SHP77 (cell line): Measurements from ENCODE around the gene SIX4.
"Not testable (repeated sequence)": the region's sequence is repeated elsewhere in the genome, so short reads cannot be mapped to it uniquely, and the experiment has no call there.

Experiments used
- DNase-seq, 2 experiments: peaks; one replicate each; lab custom pipeline; 2025; lab: John Stamatoyannopoulos, UW

SIX4 gene

DNA sequence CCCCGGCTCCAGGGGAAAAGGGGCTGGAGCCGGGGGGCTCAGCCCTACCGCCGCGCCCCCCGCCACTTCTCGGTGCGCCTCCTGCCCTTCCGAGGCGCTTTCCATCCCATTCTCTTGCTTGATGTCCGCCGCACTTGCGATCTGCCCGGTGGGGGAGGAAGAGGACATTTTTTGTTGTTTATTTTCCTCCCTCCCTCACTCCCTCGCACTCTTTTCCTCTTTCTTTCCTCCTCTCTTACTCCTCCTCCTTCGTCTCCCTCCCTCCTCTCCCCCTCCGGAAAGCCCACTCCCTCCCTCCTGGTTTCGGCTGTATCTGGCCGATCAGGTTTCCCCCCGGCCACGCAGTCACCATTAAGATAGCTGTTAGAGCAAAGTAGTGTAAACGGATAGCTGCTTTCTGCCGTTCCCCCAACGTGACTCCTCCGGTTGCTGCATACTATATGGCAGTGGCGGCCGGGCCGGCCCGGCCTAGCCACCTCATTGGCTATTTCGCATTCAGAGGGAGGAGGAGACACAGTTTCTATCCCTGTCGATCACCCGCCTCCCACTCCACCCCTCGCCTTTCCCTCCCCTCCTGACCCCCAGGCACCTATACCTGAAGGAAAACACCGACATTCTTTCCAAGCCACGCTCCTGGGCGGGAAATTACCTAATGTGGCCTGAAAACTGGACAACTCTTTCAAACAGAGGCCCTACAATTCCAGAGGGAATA lies at the start of gene SIX4:
Gene SIX4 (minus strand): TSS at position 445 of the 712 bp plus-strand sequence. CDS start 277 bp downstream, at position 168.
- DNase-seq: peak; percentile 76 to 85

DNA sequence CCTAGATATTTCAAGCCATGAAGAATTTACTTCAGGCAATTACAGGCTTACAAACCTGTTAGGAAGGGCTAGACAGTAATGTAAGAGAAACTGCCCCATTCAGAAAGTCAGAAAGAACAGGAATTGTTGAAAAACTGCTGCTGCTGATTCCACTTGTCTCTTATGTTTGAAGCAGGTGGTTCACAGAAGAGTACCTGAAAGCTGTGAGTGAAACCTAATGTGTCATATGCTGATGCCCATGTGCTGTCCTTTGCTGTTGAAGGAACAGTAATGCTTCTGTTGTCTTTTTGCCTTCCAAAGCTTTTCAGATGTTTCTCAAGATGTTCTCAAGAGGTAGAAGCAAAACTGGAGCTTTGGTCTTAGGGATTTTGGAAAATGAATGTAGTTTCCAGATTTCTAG lies 49.4 kb upstream of the SIX4 start:
- no peak for DNase-seq

DNA sequence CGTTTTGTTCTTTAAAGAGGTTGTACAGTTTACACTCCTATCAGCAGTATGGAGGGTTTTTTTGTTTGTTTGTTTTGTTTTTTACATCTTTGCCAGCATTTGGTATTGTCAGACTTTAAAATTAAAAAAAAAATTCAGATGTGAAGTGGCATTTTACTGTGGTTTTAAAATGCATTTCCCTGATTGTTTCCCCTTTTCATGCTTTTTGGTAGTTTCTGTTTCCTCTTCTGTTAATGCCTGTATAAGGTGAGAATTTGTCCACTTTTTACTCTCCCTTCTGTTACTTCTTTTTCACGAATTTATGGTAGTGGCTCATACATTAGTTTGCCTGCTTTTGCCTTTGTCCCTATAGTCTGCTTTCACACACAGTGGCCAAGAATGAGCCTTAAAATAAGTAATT lies 47.0 kb upstream of the SIX4 start:
- no peak for DNase-seq

DNA sequence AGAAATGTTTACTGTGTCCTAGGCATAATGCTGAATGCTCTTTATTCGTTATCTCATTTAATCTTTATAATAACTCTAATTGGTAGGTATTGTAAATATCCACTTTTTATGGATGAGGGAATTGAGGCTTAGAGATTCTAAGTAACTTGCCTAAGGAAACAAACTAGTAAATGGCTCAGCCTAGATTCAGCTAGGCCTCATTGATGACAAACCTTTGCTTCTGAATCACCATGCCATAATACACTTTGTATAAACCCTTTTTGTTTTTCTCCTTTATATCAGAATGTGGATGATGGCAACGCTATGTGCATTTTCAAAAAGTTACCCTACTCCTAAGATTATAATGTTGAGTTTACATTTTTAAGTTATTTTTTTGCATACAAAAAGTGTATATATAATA lies 44.5 kb upstream of the SIX4 start:
- DNase-seq: no peak

DNA sequence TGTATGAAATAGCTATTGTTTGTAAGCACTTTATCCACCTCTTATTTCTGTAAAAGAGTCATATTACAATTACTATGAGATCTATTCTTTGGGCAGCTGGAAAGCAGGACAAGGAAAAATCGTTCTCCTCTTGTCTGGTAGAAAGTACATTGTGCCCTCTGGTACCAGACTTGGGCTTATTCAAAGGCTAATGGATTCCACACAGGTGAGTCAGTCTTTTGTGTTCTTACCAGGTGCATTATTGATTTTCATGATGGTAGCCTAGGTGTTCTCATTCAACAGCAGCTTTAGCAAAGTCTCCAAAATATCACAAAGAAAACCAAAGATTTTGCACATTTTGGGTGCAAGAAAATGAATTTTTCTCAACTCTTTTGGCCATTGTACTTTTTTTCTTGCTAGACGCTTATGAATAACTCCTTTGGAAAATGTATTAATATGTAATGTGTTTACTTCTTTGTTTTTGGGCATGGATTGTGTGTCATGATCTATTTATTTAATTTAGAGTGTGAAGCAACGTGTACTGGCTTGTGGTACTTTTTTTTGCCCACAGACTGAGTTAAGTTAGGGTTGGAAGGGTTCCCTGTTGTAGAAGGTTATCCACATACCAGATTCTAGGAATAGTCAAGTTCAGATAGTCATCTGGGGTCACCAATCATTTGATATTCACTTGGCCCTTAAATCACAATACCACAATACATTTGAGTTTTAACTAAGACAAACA lies 36.7 kb upstream of the SIX4 start:
- no peak for DNase-seq

DNA sequence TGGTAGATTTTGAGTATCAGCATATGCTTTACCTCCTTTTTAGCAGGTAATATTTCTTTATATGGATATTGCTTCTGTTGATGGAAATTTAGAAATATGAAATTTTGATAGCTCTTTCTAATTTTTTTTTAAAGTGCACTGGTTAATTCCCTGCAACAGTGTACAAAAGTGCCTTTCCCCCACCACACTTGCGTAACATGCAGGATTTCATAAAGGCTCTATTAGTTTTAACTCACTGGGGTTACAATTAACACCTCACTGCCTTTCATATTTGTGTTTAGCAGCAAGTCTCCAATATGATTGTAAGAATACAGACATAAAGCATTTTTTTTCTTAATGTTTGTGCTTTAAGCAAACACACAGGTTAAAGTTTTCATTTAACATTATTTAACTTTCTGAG lies 36.1 kb upstream of the SIX4 start:
- DNase-seq: no peak

DNA sequence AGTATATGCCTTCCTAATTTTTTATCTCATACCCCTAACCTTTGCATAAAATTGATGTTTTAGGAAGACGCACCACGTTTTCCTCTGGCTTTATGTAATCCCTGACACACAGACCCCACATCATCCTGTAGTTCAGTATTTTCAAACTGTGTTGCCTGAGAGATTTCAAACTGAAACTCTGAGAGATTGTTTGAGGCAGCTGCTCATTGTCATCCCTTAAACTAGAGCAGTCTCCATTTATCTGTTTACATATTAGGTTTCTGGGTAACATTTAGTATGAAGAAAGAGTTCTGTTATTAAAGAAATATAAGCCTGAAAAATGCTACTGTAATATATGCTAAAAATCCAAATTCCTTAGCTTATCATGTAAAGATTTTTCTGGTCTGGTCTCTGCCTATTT lies 34.7 kb upstream of the SIX4 start:
- no peak for DNase-seq

DNA sequence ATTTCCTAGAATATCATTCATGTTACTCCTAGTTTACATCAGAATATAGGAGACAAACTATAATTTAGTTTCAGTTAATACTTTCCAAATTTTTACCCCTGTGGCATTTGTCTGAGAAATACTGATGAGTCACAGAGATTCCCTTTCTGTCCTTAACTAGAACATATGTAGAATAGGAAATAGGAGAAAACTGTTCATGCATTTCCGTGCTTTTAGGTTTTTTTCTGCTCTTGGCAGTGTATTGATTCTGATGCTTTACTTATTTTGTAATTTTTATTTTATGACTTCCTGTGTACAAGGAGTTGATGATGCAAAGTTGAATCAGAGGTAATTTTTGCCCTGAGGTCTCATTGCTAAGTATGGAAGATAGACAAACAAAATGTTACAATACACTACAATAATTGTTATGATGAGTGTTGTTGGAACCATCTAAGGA lies 33.4 kb upstream of the SIX4 start:
- no peak for DNase-seq

DNA sequence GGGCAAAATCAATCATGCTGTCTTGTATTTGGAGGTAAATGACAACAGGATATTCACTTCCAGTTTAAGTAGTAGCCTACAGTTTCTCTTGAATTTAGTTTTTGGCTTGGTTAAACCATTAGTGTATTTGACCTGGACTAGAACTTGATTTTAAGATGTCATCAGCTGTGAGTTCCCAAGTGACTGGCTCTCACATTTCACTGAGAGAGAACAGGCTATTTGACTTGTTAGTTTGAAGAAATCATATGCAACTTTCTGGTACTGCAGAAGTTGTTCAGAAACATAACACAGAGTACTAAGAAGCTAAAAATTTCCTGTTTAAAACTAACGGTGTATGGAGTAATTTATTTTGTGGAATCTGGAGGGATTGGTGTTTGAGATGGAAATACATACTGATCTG lies 32.7 kb upstream of the SIX4 start:
- DNase-seq: no peak

DNA sequence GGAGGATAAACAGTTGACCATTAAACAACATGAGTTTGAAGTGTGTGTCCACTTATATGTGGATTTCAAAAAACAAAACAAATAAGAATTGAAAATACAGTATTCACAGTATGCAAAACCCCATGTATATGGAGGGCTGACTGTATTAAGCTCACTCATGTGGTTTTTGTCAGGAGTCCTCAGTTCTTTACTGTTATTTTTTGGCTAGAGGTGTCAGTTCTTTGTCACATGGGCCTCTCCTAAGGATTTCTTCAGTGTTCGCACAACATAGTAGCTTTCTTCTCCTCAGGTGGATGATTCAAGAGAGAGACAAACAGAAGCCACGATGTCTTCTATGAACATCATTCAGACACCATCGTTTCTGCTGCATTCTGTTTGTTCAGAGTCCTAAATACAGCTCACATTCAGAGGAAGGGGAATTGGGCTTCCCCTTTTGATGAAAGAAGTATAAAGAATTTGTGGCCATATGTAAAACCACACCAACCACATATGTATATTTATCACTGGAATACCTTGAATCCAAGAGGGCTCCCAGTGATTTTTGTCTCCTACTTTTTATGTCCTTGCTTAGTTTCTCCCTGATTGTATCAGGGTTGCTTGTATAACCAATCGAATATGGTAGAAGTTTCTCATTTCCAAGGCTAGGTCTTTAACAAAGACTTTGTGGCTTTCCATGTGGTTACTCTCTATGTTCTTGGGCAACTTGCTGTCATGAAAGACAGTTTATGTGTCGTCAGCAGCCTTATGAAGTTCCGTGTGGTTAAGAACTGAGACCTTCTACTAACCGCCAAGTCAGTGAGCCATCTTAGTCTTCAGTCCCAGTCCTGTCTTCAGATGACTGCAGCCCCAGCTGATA lies 29.3 kb upstream of the SIX4 start:
- DNase-seq: no peak

DNA sequence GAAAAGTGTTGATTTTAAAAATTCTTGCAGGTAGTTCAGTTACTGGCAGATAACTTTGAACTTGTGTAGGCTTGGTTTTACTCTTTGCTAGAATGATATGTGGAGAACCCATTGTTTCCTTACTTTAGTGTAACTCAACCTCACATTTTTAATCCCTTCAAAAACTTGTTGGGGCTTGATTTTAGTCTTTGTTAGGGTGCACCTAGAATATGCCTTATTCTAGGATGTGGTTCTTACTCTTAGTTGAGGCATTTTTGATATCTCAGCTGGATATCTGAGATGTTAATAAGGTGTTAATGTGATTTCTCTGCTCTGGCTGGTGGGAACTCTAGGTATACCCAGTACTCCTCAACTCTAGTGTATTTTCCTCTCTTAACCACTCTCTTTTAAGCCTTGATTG lies 20.4 kb upstream of the SIX4 start:
- no peak for DNase-seq

DNA sequence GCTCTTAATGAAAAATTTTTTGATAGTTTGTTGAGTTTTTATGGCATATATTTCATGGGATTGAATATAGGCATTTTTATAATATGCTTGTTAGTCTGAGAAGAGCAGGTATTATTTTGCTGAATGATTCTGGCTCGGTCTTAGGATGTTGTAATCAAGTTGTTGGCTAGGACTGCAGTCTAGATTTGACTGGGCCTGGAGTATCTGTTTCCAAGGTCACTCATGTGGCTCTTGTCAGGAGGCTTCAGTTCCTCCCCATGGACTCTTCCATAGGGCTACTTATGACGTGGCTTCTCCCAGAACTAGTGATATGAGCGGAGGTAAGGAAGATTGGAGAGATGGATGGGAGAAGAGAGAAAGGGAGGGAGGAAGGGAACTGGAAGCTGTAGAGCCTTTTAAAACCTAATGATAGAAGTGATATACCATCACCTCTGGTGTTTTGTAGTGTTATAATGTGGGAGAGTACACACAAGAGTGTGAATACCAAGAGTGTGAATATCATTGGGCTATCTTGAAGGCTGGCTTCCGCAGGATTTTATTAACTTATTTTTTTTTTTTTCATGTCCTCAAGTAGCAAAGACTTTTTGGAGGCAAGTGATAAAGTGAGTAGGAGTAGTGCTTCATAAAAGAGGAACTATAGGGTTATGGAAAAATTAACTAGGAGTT lies 14.8 kb upstream of the SIX4 start:
- DNase-seq: no peak

- DNase-seq: no peak
Observed at GRCh38 chr14:60736494-60736893, 12.3 kb upstream of the SIX4 start.

GRCh38 chr14:60735416-60735815 lies 11.3 kb upstream of the SIX4 start:
- no peak for DNase-seq

DNA sequence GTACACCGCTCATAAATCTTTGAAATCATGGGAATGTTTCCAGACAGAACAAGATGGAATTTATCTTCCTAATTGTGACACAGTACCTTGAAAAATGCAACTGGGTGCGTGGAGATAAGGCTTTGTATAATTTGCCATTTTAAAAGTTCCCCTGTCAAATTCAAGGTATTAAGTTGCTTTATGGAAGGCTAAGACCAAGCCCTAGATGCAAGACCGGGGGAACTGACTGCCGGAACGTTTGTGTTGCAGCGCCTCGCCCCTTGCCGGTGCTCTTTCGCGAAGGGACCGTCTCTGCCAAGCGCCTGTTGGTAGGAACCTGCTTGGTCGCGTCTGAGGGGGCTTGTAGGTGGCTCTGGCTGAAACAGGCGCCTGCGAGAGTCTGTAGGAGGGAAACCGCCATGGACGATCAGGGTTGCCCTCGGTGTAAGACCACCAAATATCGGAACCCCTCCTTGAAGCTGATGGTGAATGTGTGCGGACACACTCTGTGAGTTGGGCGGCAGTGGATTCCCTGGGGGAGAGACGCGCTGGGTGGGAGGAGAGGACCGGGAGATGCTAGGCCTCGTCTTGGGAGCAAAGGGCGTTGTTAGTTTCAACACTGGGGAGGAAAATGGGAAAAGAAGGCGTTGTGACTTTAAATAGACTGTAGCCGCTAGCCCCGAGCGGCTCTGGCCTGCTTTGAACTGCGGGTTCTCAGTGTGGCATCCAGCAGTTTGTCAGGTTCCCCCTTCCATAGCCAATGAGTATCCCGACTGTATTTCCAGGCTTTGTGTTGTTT lies 10.5 kb upstream of the SIX4 start, which contains the start of gene MNAT1:
Gene MNAT1 (plus strand): TSS at position 297 of the 778 bp plus-strand sequence. CDS start 102 bp downstream, at position 399.
- peak; percentile 71 to 79 for DNase-seq

GRCh38 chr14:60732840-60733483 lies 8.8 kb upstream of the SIX4 start:
- DNase-seq: no peak

DNA sequence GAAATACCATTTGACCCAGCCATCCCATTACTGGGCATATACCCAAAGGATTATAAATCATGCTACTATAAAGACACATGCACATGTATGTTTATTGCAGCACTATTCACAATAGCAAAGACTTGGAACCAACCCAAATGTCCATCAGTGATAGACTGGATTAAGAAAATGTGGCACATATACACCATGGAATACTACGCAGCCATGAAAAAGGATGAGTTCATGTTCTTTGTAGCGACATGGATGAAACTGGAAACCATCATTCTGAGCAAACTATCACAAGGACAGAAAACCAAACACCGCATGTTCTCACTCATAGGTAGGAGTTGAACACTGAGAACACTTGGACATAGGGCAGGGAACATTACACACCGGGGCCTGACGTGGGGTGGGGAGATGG lies 7.1 kb upstream of the SIX4 start:
- not testable (repeated sequence) for DNase-seq

GRCh38 chr14:60723116-60723906 lies 840 bp downstream of the SIX4 start:
- DNase-seq: peak in 1 of 2 experiments; percentile 14

GRCh38 chr14:60722357-60723115 lies 1.6 kb downstream of the SIX4 start:
- DNase-seq: peak; percentile 18 to 33
